ENCODE data around the gene RDH5. TPM values are rescaled to one million over a fixed set of nuclear protein-coding genes. Genes with fewer than 3 reads are reported as not detected.

RDH5 gene
- total RNA-seq, 1 experiment from 2014 or later: 6.7 TPM

- TF ChIP-seq, protein P1, sequence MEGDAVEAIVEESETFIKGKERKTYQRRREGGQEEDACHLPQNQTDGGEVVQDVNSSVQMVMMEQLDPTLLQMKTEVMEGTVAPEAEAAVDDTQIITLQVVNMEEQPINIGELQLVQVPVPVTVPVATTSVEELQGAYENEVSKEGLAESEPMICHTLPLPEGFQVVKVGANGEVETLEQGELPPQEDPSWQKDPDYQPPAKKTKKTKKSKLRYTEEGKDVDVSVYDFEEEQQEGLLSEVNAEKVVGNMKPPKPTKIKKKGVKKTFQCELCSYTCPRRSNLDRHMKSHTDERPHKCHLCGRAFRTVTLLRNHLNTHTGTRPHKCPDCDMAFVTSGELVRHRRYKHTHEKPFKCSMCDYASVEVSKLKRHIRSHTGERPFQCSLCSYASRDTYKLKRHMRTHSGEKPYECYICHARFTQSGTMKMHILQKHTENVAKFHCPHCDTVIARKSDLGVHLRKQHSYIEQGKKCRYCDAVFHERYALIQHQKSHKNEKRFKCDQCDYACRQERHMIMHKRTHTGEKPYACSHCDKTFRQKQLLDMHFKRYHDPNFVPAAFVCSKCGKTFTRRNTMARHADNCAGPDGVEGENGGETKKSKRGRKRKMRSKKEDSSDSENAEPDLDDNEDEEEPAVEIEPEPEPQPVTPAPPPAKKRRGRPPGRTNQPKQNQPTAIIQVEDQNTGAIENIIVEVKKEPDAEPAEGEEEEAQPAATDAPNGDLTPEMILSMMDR (conservative IDR thresholded peaks at IDR 0.05; ENCODE audit: low read depth, low read length): peak; percentile 89
- no peak for TF ChIP-seq EZH2 (IDR thresholded peaks at IDR 0.05; ENCODE audit: borderline replicate concordance, low read depth, low read length, poor library complexity, severe bottlenecking)
- Histone ChIP-seq H3K4me3 (ENCODE audit: low read depth, low read length, poor library complexity, severe bottlenecking) (no peak overlapping the region), H3K4me1 (ENCODE audit: insufficient read depth, low read length, poor library complexity, severe bottlenecking) (peaks cover 15% of the 10 kb centered on the region), H3K36me3 (ENCODE audit: insufficient read depth, low read length, poor library complexity, severe bottlenecking) (no peaks in the 10 kb centered on the region), H3K27me3 (replicated peaks; ENCODE audit: insufficient read depth, low read depth, low read length, poor library complexity) (no peaks in the 10 kb centered on the region), H3K9me3 (ENCODE audit: low read depth, low read length, poor library complexity, severe bottlenecking) (no peaks in the 10 kb centered on the region), H3K27ac (ENCODE audit: low read depth, low read length, poor library complexity, severe bottlenecking) (peak overlapping the region; percentile 72)
- ChIA-PET POLR2A (ENCODE audit: low non-redundant PET) (no interaction called here), CTCF (interaction anchor here (1.0 to 2.0 kb wide), 3 partner anchors 12 to 81 kb away, joined by 3 to 7 read pairs (median 6); partner anchors contain the start of genes ORMDL2 and SARNP)
- intact Hi-C loops (cut with micrococcal nuclease; ENCODE audit: unreplicated experiment): loop anchor here (1.0 to 5.0 kb wide), 2 partner anchors 78 to 80 kb away; partner anchors contain the start of genes ORMDL2 and SARNP
- peak; percentile 85 for DNase-seq (ENCODE audit: low spot score)
- no TSS peak for BruUV-seq (replicated peaks)
These were observed 16.8 kb downstream of the RDH5 start for GRCh38 chr12:55736780-55737580.

DNA sequence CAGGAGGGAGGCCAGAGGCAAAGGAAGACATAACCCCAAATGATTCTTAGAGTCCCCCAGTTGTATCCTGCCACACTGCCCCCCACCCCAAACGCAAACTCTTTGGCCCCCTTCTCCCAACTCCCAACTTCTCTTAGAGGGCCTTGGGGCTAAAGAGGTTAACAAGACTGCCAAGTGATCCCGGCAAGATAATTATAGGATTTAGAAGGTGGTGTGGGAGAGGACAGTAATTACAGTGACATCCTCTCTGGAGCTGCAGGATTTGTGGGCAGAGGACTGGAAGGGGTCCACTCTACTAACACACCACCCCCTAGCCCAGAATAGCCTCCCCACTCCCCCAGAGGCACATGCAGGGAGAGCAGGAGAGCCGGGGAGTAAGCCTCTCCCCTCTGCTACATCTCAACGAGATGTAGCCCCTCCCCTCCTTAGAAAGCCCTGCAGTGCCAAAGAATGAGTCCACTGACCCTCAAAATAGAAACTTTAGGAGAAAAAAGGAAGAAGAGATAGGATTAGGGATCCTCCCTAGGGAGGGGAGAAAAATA, 17.5 kb downstream of the RDH5 start:
- CTCF ChIA-PET: interaction anchor here (0.6 to 2.5 kb wide), 10 partner anchors 13 to 452 kb away, joined by 3 to 17 read pairs (median 6); partner anchors contain the start of genes ITGA7, ORMDL2, SARNP and SMARCC2
- peak overlapping the region; percentile 59 for H3K4me3 ChIP-seq (ENCODE audit: low read depth, low read length, poor library complexity, severe bottlenecking)
- no peaks in the 10 kb centered on the region for H3K36me3 ChIP-seq (ENCODE audit: insufficient read depth, low read length, poor library complexity, severe bottlenecking)
- H3K27me3 ChIP-seq (replicated peaks; ENCODE audit: insufficient read depth, low read depth, low read length, poor library complexity): no peaks in the 10 kb centered on the region
- POLR2A ChIA-PET (ENCODE audit: low non-redundant PET): no interaction called here
- TF ChIP-seq, protein P1 (conservative IDR thresholded peaks at IDR 0.05; ENCODE audit: low read depth, low read length): no peak; the same call in 1 of the 2 replicates
- no peak for TF ChIP-seq EZH2 (IDR thresholded peaks at IDR 0.05; ENCODE audit: borderline replicate concordance, low read depth, low read length, poor library complexity, severe bottlenecking)
- H3K4me1 ChIP-seq (ENCODE audit: insufficient read depth, low read length, poor library complexity, severe bottlenecking): peaks cover 15% of the 10 kb centered on the region
- H3K9me3 ChIP-seq (ENCODE audit: low read depth, low read length, poor library complexity, severe bottlenecking): no peaks in the 10 kb centered on the region
- peak overlapping the region; percentile 72 for H3K27ac ChIP-seq (ENCODE audit: low read depth, low read length, poor library complexity, severe bottlenecking)
- BruUV-seq (replicated peaks): no TSS peak
- intact Hi-C loops (cut with micrococcal nuclease; ENCODE audit: unreplicated experiment): loop anchor here (1.0 to 5.0 kb wide), 6 partner anchors 59 to 303 kb away; partner anchors contain the start of genes ORMDL2, PYM1, RPS26 and SARNP
- DNase-seq (ENCODE audit: low spot score): peak; percentile 58

- no peak for TF ChIP-seq EZH2 (IDR thresholded peaks at IDR 0.05; ENCODE audit: borderline replicate concordance, low read depth, low read length, poor library complexity, severe bottlenecking)
- TF ChIP-seq, protein P1 (conservative IDR thresholded peaks at IDR 0.05; ENCODE audit: low read depth, low read length): peak; percentile 90
- ChIA-PET CTCF (interaction anchor here (0.6 to 2.5 kb wide), 18 partner anchors 9 to 987 kb away, joined by 3 to 17 read pairs (median 4); partner anchors contain the start of genes ITGA7, NACA and SMARCC2), POLR2A (ENCODE audit: low non-redundant PET) (no interaction called here)
- Histone ChIP-seq H3K27me3 (replicated peaks; ENCODE audit: insufficient read depth, low read depth, low read length, poor library complexity) (no peaks in the 10 kb centered on the region), H3K9me3 (ENCODE audit: low read depth, low read length, poor library complexity, severe bottlenecking) (no peaks in the 10 kb centered on the region), H3K27ac (ENCODE audit: low read depth, low read length, poor library complexity, severe bottlenecking) (peak overlapping the region; percentile 72), H3K4me1 (ENCODE audit: insufficient read depth, low read length, poor library complexity, severe bottlenecking) (peaks cover 15% of the 10 kb centered on the region), H3K36me3 (ENCODE audit: insufficient read depth, low read length, poor library complexity, severe bottlenecking) (no peaks in the 10 kb centered on the region), H3K4me3 (ENCODE audit: low read depth, low read length, poor library complexity, severe bottlenecking) (peak overlapping the region; percentile 59)
- intact Hi-C loops (cut with micrococcal nuclease; ENCODE audit: unreplicated experiment): loop anchor here (2.0 to 5.0 kb wide), 5 partner anchors 58 to 302 kb away; partner anchors contain the start of genes ORMDL2, PYM1, RPS26 and SARNP
- peak; percentile 97 for DNase-seq (ENCODE audit: low spot score)
- BruUV-seq (replicated peaks): no TSS peak
These were observed 18.2 kb downstream of the RDH5 start for GRCh38 chr12:55738123-55739024.

All from A673 (cell line).